CD4-positive, alpha-beta T cell treated with Interferon alpha-2 for 1 hour (primary cell): ENCODE measurements around the gene BARX2.

Experiments used
- DNase-seq, 2 donors: peaks; one replicate each; pipeline ENCODE4 v3.0.0-alpha.2; 2020 to 2022

The BARX2 gene

DNA sequence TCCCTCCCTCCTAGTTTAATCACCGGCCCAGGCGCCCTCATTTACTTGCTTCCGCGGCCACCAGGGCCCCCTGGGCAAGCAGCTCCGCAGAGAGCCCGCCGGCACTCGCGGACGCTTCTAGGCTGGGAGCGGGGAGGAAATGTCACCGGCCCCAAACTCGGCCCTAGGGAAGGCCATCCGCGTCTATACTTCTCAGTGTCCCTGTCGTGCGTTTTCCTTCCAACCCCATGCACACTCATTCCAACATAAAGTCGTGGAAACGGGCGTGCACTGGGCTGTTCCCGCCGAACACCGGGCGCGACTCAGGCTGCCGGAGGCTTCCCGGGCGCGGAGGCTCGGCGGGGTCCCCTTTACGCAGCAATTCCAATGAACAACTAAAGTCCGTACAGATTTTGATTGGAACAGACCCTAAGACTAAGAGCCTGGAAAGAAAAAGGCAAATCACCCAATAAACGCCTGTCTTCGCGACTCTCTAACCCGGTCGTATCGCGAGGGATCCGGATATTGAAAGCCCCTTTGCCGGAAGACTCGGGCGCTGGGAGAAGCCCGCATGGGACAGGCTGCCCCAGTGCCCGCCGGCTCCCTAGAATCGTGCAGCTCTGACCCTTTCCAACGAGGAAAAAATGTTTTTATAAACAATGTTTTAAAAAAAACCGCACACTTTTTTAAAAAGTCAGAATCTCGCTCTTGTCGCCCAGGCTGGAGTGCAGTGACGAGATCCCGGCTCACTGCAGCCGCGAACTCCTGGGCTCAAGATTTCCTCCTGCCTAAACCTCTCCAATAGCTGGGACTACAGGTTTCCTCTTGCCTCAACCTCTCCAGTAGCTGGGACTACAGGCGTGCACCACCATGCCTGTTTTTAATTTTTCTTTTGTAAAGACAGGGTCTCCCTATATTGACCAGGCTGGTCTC, 1.3 kb upstream of the BARX2 start:
- no peak for DNase-seq

DNA sequence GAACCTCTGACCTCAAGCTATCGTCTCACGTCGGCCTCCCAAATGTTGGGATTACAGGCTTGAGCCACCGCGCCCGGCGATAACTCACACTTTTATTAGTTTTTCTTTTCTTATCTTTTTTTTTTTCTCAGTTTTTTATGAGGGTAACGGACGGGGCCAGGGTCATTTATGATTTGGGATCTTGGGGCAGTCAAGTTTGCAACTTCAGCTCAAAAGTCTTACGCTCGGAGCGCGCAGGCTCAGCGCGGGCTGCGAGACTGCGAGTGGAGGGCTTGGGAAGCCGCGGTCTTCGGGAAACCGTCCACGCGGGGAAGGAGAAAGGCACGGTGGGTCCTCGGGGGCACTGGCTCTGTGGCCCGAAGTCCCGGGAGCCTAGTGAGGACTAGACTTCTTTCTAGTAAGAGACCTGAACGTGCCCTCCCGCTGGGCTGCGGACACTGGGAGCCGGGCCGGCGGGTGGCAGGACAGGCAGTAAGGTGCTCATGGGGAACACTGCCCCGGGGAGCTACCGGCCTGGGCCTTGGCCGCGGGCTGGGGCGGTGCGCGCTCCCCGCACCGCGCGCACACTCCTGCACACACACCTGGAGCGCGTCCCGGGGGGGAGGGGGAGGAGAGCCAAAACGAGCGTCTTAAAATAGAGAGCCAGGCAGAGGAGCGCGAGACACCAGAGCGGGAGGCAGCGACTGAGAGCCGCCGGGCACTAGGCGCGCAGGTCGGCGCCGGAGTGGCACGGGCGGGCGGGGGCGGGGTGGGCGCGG, 476 bp upstream of the BARX2 start:
- DNase-seq, result no peak

DNA sequence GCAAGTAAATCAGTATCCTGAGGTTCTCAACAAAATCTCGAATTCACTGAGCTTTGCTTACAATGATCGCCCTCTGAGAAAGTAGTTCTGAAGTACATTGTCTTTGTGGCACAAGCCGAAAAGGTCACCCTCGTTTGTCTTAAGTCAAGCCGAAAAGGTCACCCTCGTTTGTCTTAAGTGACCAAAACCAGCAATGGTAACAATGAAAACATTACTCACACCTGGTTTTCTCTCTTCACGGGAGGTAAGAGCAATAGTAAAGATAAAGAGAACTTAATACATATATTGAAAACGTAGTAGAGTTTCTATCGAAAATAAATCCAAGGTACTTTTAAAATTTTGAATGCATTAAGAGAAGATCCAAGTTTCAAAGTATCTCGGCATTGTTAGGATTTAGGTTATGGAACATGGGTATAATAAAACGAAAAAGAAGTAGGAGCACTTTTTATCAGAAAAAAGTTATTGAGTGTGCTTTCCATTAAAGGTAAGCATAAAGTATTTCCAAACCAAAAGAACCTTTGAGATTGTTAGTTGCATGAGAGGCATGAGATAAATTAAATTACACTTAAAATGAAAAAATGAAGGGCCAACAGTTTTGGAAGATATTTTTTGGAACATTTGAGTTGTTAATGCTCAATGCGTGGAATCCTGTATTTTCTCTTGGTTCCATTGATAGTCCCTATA, 1.2 kb downstream of the BARX2 start:
- no peak for DNase-seq

DNA sequence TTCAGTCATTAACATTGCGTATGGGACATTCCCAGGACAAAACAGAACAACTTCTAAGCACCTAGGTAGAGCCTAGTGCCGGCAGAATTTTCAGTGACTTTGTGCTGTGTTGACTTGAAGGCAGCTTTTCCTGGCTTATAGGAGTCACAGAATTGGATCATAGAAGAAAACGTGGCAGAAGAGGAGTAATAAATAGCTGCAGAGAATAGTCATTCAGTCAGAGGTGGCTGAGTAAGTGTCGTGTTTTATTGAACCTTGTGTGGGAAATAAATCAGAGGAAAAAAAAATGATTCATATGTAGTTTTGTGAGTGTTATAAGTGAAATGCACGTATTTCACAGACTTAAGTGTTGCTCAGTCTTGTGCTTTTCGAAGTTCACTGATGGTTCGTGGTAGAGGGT, 2.1 kb downstream of the BARX2 start:
- DNase-seq, result no peak

DNA sequence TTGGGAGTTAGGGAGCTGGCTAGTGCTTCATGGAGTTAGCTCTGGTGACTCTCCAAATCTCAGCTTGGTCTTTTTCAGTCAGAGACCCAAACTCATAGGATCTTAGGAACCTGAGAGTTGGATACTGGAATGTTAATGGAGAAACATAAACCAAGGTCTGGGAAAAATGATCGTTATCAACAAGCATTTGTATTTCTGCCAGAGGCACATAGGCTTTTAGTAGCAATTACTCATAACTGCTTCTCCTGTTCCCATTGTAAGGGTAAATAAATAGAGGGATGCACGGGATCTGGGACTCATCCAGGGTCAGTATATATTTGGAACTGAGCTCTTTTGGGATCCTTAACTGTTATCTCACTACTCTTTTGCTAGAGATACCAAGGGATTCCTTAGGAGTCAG, 4.8 kb downstream of the BARX2 start:
- no peak for DNase-seq

DNA sequence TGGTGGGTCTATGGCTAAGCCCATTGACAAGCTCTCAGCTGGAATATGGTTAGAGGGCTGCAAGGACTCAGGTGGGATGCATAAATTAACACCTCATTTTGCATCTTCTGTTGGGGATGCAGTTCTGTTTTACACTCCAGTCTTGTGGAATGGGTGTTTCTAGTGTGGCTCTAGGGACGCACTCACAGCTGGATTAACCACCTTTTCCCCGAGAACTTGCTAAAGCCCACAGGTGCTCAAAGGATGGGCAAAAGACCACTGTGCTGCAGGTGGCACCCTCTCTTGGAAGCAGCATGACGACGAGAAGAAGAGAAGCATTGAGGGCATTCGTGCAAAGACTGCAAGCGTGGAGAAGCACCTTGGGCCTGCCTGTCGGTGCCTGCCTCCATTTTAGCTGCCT, 6.9 kb downstream of the BARX2 start:
- DNase-seq, result no peak

DNA sequence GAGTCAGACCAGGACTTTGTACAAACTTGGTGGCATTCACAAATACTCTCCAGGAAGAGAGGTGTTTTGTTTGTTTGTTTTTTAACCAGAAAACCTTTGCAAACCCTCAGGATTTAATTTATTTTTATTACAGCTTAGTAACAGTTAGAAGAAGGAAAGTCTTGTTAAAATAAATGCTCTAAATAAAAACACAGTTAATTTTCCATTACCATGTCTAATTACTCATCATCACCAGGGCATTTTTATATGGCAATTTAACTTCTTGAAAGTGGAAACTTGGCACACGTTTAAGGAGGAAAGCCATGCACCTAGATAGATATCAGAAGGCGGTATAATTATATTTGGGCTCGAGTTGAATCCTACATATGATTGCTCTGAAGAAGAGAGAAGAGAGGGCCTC, 7.4 kb downstream of the BARX2 start:
- DNase-seq, result no peak

DNA sequence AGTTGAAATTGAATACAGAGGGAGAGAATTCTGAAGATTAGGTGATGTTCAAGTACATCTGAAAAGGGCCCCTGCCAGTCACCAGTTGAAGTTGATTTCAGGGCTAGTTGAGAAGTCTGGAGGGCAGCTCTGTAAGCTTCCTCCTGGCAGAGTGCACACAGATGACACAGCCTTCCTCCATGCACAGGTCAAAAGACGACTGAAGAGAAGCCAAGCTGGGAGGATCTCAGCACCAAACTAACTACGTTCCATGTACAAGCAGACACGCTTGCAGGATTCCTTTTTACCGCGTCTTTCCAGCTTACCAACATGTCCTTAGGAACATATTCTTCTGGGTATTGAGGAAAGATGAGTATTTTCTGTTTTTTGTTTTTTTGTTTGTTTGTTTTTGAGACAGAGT, 7.9 kb downstream of the BARX2 start:
- DNase-seq, result no peak

DNA sequence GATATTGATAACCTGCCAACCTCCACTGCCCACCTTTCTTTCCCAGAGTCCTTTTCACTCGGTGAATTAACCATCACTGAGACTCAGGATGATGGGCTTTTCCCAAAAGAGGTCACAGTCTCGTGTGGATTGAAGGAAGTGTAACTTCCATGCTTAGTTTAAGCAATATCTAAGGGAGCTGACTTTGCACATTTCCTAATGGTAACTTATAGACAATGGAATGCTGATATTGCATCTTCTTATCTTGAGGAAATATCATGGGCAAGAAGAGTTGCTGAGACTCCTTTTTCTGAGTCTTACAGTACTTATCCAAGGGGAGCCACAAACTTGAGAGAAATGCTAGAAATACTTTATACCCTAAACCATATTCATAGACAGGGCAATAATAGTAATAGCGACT, 8.8 kb downstream of the BARX2 start:
- DNase-seq, result no peak

DNA sequence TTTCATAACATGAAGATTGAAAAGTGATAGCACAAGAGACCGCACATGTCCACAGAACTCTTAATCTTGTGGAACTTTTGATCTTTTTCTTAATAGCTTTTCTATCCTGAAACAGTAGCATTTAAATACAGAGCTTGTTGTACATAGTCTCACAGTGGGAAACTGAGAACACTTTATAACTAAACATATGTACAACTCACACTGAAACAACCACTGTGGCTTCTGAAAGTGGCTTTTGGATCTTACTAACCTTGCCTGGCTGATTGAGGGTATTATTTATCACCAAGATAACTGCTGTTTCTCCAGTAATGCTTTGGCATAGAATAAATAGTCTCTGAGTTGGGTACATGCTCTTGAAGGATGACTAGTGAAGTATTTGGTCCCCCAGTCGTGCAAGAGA, 10.2 kb downstream of the BARX2 start:
- no peak for DNase-seq

DNA sequence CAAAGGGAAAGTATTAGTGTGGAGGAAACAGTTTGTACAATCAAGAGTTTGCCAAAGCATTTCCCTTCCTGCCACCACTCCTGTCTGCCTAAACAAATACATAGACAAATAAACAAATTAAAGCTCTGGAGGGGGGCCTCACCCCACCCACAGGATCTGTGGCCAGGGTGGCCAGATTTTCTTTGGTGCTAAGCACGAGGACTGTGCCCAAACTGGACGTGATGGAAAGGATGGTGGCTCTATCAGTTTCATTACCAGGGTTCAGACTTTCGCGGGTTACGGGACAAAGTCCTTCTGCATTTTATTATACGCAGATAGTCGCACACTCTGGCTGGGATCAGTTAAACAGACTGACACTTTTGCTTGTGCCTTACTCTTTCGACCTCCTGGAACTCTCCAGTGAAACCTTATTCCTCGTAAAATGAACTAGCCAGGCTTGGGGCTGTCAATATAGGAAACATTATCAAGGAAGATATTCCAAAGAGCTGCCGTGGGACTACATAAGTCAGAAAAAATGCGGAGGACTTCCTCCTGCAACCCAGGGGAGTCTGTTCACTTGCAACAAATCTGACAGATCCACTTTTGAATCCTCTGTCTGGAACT, 11.2 kb downstream of the BARX2 start:
- no peak for DNase-seq

DNA sequence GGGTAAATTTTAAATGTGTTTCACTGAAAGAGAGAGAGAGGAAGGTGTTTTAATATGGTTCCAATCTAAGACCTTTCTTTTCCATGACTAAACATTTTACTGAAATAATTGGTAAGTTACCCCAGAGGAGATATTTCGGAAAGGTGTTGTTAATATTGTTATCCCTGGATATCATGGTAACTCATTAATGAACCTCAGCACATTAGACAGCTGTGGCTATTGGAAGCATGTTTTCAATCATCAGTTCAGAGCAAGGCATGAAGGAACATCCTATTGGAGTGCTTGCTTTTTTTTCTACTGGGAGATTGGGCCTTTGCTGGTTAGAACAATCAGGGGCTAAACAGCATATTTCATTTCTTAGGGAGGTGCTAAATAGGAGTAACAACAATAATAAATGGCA, 11.8 kb downstream of the BARX2 start:
- DNase-seq, result no peak

DNA sequence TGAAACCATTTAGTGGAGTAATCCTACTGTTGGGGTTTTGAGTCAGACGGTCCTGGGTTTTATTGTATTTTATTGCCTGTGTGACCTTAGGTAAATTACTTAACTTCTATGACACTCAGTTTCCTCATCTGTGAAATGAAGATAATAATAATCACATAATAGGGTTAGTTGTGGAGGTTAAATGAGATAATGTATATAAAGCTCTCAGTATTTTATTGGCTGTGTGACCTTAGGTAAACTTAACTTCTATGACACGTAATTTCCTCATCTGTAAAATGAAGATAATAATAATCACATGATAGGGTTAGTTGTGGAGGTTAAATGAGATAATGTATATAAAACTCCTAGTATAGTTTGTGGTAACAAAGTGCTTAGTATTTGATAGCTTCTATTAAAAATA, 13.2 kb downstream of the BARX2 start:
- no peak for DNase-seq

DNA sequence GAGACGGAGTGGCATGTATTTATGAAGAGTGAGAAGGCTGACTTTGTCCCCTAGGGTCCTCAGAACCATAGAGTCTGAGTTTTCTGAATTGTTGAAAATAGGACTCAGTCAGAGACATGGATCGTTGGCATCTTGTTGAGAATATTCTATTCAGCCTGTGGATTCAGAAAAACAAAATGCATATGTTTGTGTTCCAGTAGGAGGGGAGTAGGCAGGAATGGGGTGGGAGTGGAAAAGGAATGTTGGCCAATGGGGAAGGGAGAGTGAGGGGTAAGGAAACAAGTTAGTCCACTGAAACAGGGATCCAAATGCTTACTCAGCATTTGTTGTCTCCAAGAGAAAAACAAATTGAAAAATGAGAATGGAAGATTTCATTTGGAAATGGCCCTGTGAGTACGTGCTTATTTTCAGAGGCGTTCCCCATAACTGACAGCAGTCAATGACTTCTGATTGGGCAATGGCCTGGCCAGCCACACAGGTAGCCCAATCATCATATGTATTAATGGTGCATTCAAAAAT, 14.7 kb downstream of the BARX2 start:
- no peak for DNase-seq

DNA sequence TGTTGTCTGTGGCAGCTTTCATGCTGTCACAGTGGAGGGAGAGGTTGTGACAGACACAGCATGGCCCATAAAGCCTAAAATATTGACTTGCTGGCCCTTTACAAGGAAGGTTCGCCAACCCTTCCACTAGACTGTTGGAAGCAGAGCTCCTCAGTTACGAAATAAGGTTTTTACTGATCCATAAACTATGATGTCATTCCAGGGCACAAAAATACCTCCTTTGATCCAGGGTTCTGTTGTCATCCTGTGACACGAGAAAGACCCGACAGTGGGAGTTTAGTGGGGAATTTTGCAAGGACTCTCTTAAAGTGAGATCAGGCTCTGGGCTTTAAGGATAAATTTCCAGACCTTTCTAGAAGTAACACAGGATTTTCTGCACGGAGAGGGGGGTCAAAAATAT, 15.7 kb downstream of the BARX2 start:
- DNase-seq, result no peak

DNA sequence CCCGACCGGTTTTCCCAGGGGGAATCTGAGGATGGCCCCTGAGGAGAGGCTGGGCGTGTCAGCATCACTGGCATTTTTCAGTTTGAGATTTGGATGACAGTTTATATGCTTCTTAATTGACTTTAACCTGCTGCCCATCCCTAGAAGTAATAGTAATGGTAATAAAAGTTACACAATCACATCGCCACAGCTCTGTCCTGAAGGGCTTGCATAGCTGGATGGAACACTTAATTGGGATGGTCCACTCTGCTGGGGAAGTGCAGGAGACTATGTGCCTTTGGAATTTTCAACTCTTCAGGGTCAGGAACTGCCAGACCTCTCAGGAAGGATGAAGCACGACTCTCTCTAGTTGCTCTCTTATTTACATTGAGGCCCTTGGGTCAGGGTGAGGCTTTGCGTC, 16.2 kb downstream of the BARX2 start:
- DNase-seq, result no peak

DNA sequence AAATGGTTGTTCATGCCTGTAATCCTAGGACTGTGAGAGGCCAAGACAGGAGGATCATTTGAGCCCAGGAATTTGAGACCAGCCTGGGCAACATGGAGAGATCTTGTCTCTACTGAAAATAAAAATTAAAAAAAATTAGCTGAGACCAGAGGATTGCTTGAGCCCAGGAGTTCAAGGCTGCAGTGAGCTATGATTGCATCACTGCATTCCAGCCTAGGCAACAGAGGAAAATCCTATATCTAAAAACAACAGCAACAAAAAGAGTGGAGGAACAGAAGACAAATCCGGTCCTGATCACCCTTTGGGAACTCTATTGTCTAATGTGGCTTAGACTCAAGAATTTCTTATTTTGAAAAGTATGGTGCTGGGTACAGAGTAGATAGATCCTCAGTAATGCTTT, 17.3 kb downstream of the BARX2 start:
- DNase-seq, result no peak

DNA sequence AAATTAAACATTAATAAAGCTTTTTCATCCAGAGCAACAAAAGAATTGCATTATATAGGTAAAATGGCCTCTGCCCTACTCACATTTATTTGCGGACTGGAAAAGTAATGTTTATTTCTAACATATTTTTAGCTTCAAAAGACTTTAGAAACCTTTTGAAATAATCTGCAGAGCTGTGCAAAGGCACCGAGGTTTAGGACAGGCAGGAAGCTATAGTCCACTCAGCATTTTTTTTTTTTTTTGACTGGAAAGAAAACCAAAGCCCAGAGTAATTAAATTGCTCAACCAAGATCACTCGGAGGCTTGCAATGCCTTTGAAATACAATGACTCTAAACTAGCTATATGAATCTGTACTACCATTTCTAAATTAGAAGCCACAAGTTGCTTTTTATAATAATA, 19.1 kb downstream of the BARX2 start:
- no peak for DNase-seq

DNA sequence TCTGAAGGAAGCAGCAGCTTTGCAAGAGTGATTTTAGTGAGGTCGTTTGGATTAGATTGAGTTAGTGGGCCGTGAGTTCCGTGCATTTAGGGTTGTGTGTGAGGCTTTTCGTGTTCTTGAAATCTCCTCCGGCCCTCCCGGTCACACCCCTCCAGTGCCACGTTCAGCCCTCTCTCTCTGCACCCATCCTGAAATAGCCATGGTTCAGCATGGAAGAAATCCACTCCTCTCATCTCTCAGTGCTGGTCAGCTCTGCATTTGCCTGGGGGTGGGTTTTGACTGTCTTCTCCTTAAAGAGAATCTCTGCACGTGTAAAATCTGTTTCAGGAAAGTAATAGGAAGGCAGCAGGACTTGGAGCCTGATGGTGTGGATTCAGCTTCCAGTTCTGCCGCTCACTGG, 19.8 kb downstream of the BARX2 start:
- DNase-seq, result no peak

DNA sequence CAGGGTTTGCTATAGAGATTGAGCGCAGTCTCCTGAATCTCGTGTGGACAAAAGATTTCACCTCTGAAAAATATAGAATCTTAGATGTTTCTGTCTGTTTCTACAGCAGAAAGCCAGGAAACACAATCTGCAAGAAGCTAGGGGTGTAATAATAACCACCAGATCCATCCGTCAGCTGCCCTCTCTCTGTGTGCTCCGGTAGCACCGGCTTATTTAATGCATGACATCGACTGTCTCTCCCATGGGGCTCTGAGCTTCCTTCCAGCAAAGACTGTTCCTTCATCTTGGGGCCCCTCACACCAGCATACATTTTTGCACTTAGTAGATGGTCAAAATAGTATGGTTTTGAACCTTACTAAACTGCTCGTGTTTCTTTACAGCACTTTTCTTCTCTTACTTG, 20.2 kb downstream of the BARX2 start:
- no peak for DNase-seq

DNA sequence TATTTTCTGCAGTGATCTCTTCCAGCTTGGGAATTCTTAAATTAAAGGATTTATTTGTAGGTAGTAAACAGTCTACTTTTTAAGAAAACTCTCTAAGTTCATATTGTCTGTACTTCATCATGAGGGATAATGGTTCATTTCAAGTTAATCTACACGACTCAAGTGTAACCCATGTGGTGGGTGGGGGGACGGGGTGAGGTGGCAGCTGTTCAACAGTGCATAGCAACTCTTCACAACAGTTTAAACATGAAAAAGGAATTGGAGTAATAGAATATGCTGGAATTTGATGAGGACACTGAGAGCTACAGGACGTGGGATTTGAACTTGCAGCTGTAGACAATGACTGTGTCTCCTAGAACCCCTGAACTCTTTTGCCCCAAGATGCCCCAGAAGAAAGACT, 20.8 kb downstream of the BARX2 start:
- DNase-seq, result no peak

DNA sequence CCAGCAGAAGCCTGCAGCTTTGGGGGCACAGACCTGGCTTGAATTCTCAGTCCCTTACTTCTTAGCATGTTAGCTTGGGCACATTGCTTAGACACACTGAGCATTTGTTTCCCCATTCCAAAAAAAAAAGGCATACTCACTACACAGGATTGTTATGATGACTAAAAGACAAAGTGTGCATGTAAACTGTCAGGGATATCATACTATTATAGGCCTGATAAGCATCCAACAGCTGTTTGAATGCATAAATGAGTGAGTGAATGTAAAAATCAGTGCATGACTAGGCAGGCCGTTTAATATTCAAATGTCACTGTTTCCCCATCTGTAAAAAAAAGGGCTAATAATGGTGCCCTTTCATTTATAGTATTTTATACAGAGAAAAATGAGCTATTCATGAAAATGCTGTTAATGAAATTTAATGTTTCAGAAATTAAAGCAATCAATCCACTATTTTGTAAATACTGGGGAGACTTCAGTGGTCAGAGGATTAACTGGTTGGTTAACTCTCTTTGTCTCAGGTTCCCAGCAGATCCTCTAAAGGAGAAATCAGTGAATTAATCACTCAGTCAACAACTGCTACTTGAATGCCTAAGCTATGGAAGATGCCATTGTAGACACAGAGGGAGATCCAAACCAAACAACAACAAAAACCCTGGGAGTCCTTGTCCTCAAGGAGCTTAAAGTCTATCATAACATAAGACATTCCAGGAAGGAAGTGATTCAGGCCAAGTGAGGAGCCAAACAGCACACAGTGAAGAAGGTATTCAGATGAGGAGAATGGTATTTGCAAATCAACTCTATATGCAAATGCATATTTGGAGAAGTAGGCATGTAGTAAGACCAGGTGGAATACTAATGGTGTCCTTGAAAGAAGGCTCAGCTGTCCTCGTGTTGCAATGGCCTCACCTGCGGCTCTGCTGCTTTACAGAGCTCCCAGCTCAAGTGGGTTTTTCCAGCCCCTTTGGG, 26.8 kb downstream of the BARX2 start:
- no peak for DNase-seq
